ENCODE measurements around the gene ATP9A. TPM values are rescaled to one million over a fixed set of nuclear protein-coding genes. Genes with fewer than 3 reads are reported as not detected.

Gene ATP9A
- total and polyA plus RNA-seq, 2 of the 4 experiments (the other 2 are of a cell fraction) = 10.6 to 22.4 TPM

GRCh38 chr20:51627586-51627985, 140.6 kb downstream of the ATP9A start:
- ATAC-seq (ENCODE audit: low read depth) = no peak
- POLR2A ChIA-PET (ENCODE audit: unreplicated experiment) = no interaction called here
- BruUV-seq (replicated peaks) = no TSS peak

More at GRCh38 chr20:51627586-51627985, 140.6 kb downstream of the ATP9A start:
- Histone ChIP-seq H2AK9ac (replicated peaks; ENCODE audit: low read depth, low read length, poor library complexity) (no peak overlapping the region), H3K79me1 (ENCODE audit: low read depth in 1 of 2, low read length in 2 of 2) (peaks cover 11 to 48% of the 10 kb centered on the region in 2 experiments; a peak in 3 of 4 replicates), H3K27me3 (ENCODE audit: control insufficient read depth, insufficient read depth, low read length) (no peaks in the 10 kb centered on the region), H3K9ac (ENCODE audit: low read depth, low read length) (no peak overlapping the region), H2BK20ac (ENCODE audit: low read depth, low read length) (no peak overlapping the region), H3K14ac (replicated peaks; ENCODE audit: low read depth, low read length) (no peak overlapping the region), H2AK5ac (ENCODE audit: low read depth, low read length) (no peak overlapping the region), H3K27ac (ENCODE audit: insufficient read depth, low read length) (no peak overlapping the region), H3K36me3 (ENCODE audit: control insufficient read depth, insufficient read depth, low read length) (peaks cover 10% of the 10 kb centered on the region), H2BK5ac (ENCODE audit: low read depth, low read length, poor library complexity, severe bottlenecking) (no peak overlapping the region), H3K9me3 (ENCODE audit: control insufficient read depth, insufficient read depth, low read length) (no peaks in the 10 kb centered on the region), H3K4me2 (ENCODE audit: low read depth, low read length) (no peak overlapping the region), H3K18ac (ENCODE audit: low read depth, low read length) (no peak overlapping the region), H4K91ac (ENCODE audit: insufficient read depth, low read depth, low read length) (no peak overlapping the region), H3K9me1 (ENCODE audit: insufficient read depth, low read length) (peaks cover 36% of the 10 kb centered on the region), H4K20me1 (ENCODE audit: insufficient read depth, low read length) (no peaks in the 10 kb centered on the region; the same call in 1 of the 2 replicates), H3K4ac (ENCODE audit: low read depth, low read length) (no peak overlapping the region), H4K5ac (ENCODE audit: low read depth, low read length) (no peak overlapping the region), H3K4me1 (ENCODE audit: control insufficient read depth, insufficient read depth, low read length) (peaks cover 14% of the 10 kb centered on the region), H4K8ac (ENCODE audit: low read depth in 2 of 2, low read length in 2 of 2) (no peak overlapping the region), H2AFZ (replicated peaks; ENCODE audit: low read length, poor library complexity) (no peak overlapping the region), H3K56ac (ENCODE audit: extremely low read depth, insufficient read depth, low read length) (no peak overlapping the region), H3K4me3 (ENCODE audit: insufficient read depth, low read depth, low read length) (no peak overlapping the region), H2BK120ac (ENCODE audit: low read depth, low read length) (no peak overlapping the region), H2BK15ac (ENCODE audit: low read depth, low read length) (no peak overlapping the region), H3K23ac (ENCODE audit: low read depth, low read length) (no peak overlapping the region)
- in situ Hi-C loops (cut with MboI; ENCODE audit: low sequenced_read_pairs) (loop anchor here (5.0 kb wide), 1 partner anchor 640 kb away; no protein-coding TSS in a partner anchor), dilution Hi-C loops (cut with HindIII; ENCODE audit: low sequenced_read_pairs, unreplicated experiment) (no loop called here), intact Hi-C loops (cut with micrococcal nuclease) (no loop called here)
- CTCF ChIA-PET = no interaction called here
- WGBS, 2 experiments (ENCODE audit: extremely low coverage in 2 of 2, insufficient read length in 1 of 2) = 96% methylated on average over 7 of the region's 10 CpGs; no CpG with 5 or more reads in 1 of the 2 experiments
- DNase-seq = no peak
- no peak for TF ChIP-seq BHLHE40 (IDR thresholded peaks at IDR 0.05; ENCODE audit: low read depth, low read length)
- no peak for TF ChIP-seq NFE2L2 (IDR thresholded peaks at IDR 0.05; ENCODE audit: low read depth, low read length)
- no peak for TF ChIP-seq FOS (IDR thresholded peaks at IDR 0.05; ENCODE audit: low read depth, low read length)
- TF ChIP-seq RFX5 (IDR thresholded peaks at IDR 0.05; ENCODE audit: low read depth, low read length) = no peak
- TF ChIP-seq CTCF (conservative IDR thresholded peaks at IDR 0.05; ENCODE audit: low read depth, low read length) = no peak
- TF ChIP-seq ELK1 (IDR thresholded peaks at IDR 0.05; ENCODE audit: borderline replicate concordance, low read depth, low read length) = no peak
- TF ChIP-seq RAD21 (IDR thresholded peaks at IDR 0.05; ENCODE audit: low read length) = no peak
- no peak for TF ChIP-seq RCOR1 (IDR thresholded peaks at IDR 0.05; ENCODE audit: insufficient replicate concordance, low read length)
- no peak for TF ChIP-seq MXI1 (IDR thresholded peaks at IDR 0.05; ENCODE audit: borderline replicate concordance, low read depth, low read length)
- no peak for TF ChIP-seq SMC3 (IDR thresholded peaks at IDR 0.05; ENCODE audit: low read depth, low read length)
- no peak for TF ChIP-seq CHD1 (IDR thresholded peaks at IDR 0.05; ENCODE audit: low read depth, low read length)
- TF ChIP-seq MAFK (IDR thresholded peaks at IDR 0.05; ENCODE audit: low read depth, low read length) = no peak
